HG03520 (cell line): ENCODE data around the gene HIVEP1.

ENCODE experiments used
- ATAC-seq: cut with Tn5 transposase; IDR thresholded peaks from one replicate; pipeline ENCODE4 v1.9.1; 2021; ENCODE audit warnings: mild to moderate bottlenecking, moderate library complexity; ENCODE audit not compliant: unreplicated experiment

HIVEP1 gene

DNA sequence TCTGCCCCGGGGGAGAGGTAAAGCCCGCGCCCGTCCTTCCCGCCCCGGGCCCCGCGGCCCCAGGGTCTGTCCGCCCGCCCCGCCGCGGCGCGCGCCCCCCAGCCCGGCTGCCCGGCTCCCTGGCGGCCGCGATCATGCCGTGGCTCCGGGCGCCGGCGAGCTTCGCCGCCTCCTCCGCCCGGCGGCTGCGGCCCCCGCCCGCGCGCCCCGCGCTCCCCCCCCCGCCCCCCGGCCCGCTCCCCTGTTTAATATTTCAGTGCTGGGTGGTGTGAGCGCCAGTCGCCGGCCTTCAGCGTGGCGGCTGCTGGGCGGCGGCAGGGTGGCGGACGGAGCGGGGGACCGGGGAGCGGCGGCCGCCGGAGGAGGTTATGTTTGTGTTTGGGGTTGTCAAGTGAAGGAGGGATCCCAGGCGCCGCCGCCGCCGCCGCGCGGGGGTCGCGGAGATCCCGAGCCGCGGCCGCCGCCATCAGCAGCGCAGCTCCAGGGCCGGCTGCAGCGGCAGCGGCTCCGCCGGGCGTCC is at the start of gene HIVEP1:
TSS of gene HIVEP1 (plus strand) at position 275 of the 520 bp plus-strand sequence. CDS start 3,317 bp downstream, outside the sequence.
- ATAC-seq, result no peak

DNA sequence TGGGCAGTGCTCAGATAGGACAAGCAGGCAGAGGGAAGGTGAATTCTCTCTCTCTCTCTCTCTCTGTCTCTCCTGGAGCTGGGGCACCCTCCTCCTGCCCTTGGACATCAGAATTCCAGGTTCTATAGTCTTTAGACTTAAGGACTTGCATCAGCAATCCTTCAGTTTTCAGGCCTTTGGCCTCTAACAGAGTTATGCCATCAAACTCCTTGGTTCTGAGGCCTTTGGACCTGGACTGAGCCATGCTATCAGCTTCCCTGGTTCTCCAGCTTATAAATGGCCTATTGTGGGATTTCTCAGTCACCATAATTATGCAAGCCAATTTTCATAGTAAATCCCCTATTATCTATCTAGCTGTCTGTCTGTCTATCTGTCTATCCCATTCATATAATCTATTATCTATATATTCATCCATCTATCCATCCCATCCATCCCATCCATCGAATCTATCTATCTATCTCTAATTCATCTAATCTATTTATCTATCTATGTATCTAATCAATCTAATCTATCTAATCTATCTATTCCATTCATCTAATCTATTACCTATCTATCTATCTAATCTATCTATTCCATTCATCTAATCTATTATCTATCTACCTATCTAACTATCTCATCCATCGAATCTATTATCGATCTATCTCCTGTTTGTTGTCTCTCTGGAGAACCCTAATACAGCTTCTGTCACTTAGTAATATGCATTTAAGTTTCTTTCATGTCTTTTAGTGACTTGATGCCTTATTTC is 48.2 kb upstream of the HIVEP1 start:
- no peak for ATAC-seq

GRCh38 chr6:11964729-11965335 is 47.3 kb upstream of the HIVEP1 start:
- no peak for ATAC-seq

GRCh38 chr6:11965499-11965898 is 46.6 kb upstream of the HIVEP1 start:
- no peak for ATAC-seq

DNA sequence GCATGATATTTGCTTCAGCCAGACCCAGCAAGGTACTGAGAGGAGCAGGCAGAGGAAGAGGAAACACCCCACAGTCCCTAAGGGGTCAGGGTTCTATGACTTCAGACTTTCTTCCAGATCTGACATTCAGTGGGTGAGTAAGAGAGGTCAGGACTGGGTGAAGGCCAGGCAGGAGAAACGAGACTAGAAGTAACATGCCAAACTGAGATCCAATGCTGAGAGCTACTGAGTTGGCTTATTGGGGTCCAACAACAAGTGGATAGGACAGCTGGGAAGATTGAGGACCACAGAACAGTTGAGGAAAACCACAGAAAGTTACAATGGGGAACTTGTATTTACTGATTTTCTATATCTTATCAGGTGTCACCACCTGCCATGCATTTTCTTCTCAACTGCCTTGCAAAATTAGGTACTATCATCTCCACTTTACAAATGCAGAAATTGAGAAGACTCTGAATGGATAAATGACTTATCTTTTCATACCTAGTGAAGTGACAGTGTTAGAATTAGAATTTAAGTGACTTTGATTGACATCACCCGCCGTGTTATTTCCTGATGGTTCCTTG is 43.8 kb upstream of the HIVEP1 start:
- ATAC-seq, result no peak

GRCh38 chr6:11969092-11969491 is 43.0 kb upstream of the HIVEP1 start:
- ATAC-seq, result no peak

DNA sequence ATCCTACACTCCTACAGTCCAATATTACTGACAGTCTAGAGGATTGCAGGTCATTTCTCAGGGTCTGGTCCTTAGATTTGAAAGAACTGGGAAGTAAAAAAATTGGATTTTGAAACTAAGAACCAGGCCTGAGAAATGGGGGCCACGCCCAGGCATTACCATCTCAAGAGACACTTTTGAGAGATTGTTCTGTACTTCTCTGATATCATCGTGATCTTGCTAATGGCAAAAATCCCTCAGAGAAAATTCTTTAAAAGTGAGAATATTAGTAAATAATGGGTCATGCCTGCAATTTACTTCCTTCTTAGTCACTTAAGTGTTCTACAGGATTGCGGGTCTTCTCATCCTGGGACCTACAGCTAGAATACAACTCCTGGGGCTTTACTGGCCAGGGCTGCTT is 42.0 kb upstream of the HIVEP1 start:
- no peak for ATAC-seq

- no peak for ATAC-seq
Observed at GRCh38 chr6:11971154-11971553, 41.0 kb upstream of the HIVEP1 start.

GRCh38 chr6:11972270-11972669 is 39.8 kb upstream of the HIVEP1 start:
- no peak for ATAC-seq

- no peak for ATAC-seq
Observed at GRCh38 chr6:11972806-11973205, 39.3 kb upstream of the HIVEP1 start.

DNA sequence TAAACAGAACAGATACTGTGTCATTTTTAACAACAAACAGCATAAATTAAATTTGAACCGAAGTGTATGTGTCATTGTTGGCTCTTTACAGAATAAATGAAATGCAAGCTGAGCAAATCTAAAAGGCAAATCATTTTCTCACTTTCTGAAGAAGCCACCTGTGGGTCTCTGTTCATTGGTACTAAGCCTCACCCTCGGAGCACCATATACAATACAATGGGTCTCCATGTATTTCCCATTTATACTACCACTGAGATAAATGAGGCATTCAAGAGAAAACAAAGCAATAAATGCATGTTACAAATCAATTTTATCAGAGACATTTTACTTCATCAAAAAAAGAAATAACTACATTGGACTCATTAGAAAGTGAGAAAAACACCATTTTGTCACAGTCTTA is 38.9 kb upstream of the HIVEP1 start:
- ATAC-seq, result no peak

DNA sequence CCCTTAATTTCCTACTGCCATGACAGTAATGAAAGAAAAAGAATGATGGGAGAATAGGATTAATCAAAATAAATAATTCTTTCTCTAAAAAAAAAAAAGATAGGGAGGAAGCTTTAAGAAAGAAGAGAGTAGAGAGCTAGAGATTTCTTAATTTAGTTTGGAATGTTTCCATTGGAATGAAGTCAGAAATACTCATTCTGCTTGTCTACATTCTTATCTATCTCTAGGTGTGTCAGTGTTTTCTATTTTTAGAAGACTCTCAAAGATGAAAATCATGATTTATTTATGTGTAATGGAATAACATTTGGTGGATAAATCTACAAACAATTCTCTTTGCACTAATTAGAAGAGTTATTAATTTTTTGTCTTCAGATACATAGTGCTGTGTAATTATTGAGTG is 38.0 kb upstream of the HIVEP1 start:
- no peak for ATAC-seq

GRCh38 chr6:11975353-11975977 is 36.6 kb upstream of the HIVEP1 start:
- ATAC-seq, result peak; percentile 71

DNA sequence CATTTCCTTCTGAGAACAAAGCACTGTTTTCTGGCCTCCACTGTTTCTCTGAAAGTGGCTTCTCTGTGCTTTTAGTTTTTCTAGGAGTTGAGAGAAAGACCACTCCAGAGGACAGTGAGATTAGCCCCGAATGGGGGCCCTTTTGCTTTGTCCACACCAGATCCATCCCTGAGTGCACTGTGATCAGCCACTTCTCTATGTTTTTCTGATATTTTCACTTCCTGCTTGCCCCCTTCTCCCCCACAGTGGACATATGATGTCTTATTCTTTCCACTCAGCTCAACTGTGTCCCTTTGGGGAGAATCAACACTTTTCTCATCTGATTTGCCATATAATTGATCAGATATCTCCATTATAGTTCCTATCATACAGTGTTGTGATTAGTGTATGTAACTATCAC is 35.6 kb upstream of the HIVEP1 start:
- ATAC-seq, result no peak

DNA sequence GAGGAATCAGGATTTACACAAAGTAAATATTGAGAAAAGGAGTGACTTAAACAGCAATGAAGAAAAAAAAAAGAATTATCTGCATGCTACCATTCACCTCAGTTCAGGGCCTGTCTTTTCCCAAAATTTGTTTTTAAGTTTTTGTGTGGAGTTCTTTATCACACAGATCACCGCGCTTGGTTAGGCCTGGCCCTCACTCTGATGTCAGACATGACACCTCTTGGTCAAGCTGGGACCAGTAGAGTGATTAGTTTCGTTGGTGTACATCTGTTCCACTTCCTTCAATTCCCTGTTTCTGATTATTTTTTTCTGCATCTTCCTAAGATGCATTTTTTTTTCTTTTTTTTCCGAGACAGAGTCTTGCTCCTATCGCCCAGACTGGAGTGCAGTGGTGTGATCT is 34.9 kb upstream of the HIVEP1 start:
- ATAC-seq, result no peak

GRCh38 chr6:11977738-11978137 is 34.4 kb upstream of the HIVEP1 start:
- no peak for ATAC-seq

- no peak for ATAC-seq
Observed at GRCh38 chr6:11978169-11978987, 33.7 kb upstream of the HIVEP1 start.

GRCh38 chr6:11979866-11980265 is 32.2 kb upstream of the HIVEP1 start:
- no peak for ATAC-seq

- ATAC-seq, result no peak
Observed at GRCh38 chr6:11983306-11983705, 28.8 kb upstream of the HIVEP1 start.

DNA sequence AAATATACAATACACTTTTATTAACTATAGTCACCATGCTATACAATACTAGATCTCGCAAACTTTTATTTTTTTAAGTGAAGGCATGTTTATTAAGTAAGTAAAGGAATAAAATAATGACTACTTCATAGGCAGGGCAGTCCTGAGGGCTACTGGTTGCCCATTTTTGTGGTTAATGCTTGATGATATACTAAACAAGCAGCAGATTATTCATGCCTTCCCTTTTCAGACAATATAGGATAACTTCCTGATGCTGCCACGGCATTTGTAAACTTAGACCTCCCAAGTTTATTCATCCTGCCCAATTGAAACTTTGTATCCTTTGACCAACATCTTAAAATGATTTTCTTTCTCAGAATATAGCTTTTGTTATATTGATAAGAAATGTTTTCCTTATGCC is 24.7 kb upstream of the HIVEP1 start:
- ATAC-seq, result no peak

DNA sequence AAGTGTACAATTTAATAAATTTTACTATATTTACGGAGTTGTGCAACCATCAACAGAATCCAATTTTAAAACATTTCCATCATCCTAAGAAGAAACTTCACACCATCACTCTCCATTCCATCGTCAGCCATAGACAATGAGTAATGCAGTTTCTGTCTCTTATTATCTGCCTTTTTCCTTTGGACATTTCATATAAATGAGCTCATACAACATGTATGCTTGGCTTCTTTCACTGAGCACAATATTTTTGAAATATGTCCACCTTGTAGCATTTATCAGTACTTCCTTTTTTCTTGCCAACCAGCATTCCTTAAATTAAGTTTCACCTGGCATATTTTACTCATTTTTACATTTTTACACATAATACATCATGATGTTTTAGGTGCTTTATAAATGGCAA is 22.7 kb upstream of the HIVEP1 start:
- no peak for ATAC-seq
